NOMO-1 (cell line): Measurements from ENCODE around the gene PDE6A.

Source experiments
- DNase-seq, 2 experiments: peaks; one replicate each; lab custom pipeline; 2025; ENCODE audit not compliant: unreplicated experiment in 2 of 2; lab: John Stamatoyannopoulos, UW

The PDE6A gene

GRCh38 chr5:149823375-149823774 lies 121.2 kb downstream of the PDE6A start:
- no peak for DNase-seq

GRCh38 chr5:149822301-149822700 lies 122.3 kb downstream of the PDE6A start:
- no peak for DNase-seq

- no peak for DNase-seq
These were observed 123.8 kb downstream of the PDE6A start for GRCh38 chr5:149820536-149821510.

- DNase-seq, result no peak
These were observed 124.6 kb downstream of the PDE6A start for GRCh38 chr5:149820012-149820411.

- no peak for DNase-seq
These were observed 126.5 kb downstream of the PDE6A start for GRCh38 chr5:149818116-149818515.

- no peak for DNase-seq
These were observed 127.0 kb downstream of the PDE6A start for GRCh38 chr5:149817539-149818060.

- no peak for DNase-seq
These were observed 127.9 kb downstream of the PDE6A start for GRCh38 chr5:149816661-149817060.

- no peak for DNase-seq
These were observed 133.1 kb downstream of the PDE6A start for GRCh38 chr5:149811453-149811852.

GRCh38 chr5:149810856-149811255 lies 133.7 kb downstream of the PDE6A start:
- no peak for DNase-seq

- DNase-seq, result no peak
These were observed 134.5 kb downstream of the PDE6A start for GRCh38 chr5:149809931-149810691.

GRCh38 chr5:149808264-149808982 lies 136.2 kb downstream of the PDE6A start:
- DNase-seq, result no peak
